Measurements from ENCODE around the gene STK25.

- TF ChIP-seq CTCF (IDR thresholded peaks at IDR 0.05; ENCODE audit: insufficient read depth, low read length, poor library complexity, severe bottlenecking) (no peak), EZH2phosphoT487 (conservative IDR thresholded peaks at IDR 0.05; ENCODE audit: low read length) (no peak)
Observed at GRCh38 chr2:241553981-241554380, 45.6 kb upstream of the STK25 start.
